ENCODE results near the gene MAGIX.

- TF ChIP-seq CTCF (conservative IDR thresholded peaks at IDR 0.05; ENCODE audit: low read depth in 2 of 2), result no peak
- no peak for TF ChIP-seq CREB1 (CRISPR knock-in tag; IDR thresholded peaks at IDR 0.05; ENCODE audit: low read depth)
- TF ChIP-seq EZH2 (IDR thresholded peaks at IDR 0.05; ENCODE audit: low read depth, unreplicated experiment), result no peak
- TF ChIP-seq POLR2AphosphoS5 (IDR thresholded peaks at IDR 0.05; ENCODE audit: low read depth), result no peak
- no peak for TF ChIP-seq EZH2phosphoT487 (IDR thresholded peaks at IDR 0.05; ENCODE audit: unreplicated experiment)
- no peak for TF ChIP-seq REST (IDR thresholded peaks at IDR 0.05; ENCODE audit: unreplicated experiment)
- no peak for TF ChIP-seq STAT1 (IDR thresholded peaks at IDR 0.05; ENCODE audit: unreplicated experiment)
- TF ChIP-seq JUNB (IDR thresholded peaks at IDR 0.05; ENCODE audit: unreplicated experiment), result no peak
- no peak for TF ChIP-seq ZNF114 (CRISPR knock-in tag; IDR thresholded peaks at IDR 0.05)
Observed at GRCh38 chrX:49164589-49165360, 2.2 kb downstream of the MAGIX start.
